ENCODE data around the gene FAM222A. TPM values are rescaled to one million over a fixed set of nuclear protein-coding genes. Genes with fewer than 3 reads are reported as not detected.
A peak's percentile ranks its signal among the peaks of the same experiment; 100 is the strongest.

Gene FAM222A
- total RNA-seq, 1 donor from 2014 or later, result 0.73 TPM

DNA sequence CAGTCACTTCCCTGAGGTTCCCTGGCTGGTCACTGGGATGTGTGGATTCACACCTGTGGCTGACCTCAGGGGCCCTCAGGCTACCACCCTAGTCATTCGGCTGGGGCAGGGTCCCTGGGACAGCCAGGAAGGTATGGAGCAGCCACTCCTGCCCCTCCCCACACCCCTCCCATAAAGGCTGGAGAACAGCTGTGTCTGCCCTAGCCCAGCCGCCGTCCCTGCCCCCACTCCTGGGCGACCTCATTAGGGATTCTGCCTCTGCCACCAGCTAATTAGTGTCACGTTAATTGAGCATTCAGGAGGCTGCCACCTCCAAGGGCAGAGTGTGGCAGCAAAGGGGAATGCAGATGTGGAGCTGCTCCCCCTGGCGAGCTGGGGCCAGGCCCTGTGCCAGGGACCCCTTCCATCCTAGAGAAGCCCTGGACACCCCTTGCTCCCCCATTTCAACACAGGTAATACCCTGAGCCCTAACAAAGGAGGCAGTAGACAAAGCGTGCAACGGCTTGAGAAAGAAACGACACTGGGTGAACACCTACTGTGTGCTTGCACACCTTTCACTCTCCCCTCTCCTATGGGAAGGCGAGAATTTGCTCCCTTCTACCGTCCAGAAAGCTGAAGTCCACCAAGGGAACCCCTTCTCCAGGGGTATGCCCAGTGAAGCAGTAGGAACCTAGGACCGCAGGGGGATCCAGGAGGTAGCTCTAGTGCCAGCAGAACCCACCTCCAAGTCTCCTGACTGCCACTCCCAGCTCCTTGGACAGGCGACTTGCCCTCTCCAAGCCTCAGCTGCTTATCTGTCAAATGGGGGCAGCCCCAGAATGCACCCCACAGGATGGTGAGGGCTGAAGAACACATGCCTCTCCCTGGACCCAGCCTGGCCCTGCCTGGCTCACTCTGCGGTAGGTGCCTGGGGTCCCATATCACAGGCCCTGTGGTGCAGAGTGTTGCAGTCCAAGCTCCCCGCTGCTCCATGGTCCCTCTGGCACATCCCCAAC, 45.1 kb downstream of the FAM222A start:
- no peak for DNase-seq (ENCODE audit: low spot score)

- DNase-seq (ENCODE audit: low spot score), result no peak
These were observed 46.0 kb downstream of the FAM222A start for GRCh38 chr12:109759595-109759994.

GRCh38 chr12:109760031-109760929, 46.7 kb downstream of the FAM222A start:
- no peak for DNase-seq (ENCODE audit: low spot score)

- no peak for DNase-seq (ENCODE audit: low spot score)
These were observed 47.6 kb downstream of the FAM222A start for GRCh38 chr12:109760930-109761921.

GRCh38 chr12:109762071-109762672, 48.5 kb downstream of the FAM222A start:
- DNase-seq (ENCODE audit: low spot score), result no peak

- no peak for DNase-seq (ENCODE audit: low spot score)
These were observed 49.1 kb downstream of the FAM222A start for GRCh38 chr12:109762673-109763191.

DNA sequence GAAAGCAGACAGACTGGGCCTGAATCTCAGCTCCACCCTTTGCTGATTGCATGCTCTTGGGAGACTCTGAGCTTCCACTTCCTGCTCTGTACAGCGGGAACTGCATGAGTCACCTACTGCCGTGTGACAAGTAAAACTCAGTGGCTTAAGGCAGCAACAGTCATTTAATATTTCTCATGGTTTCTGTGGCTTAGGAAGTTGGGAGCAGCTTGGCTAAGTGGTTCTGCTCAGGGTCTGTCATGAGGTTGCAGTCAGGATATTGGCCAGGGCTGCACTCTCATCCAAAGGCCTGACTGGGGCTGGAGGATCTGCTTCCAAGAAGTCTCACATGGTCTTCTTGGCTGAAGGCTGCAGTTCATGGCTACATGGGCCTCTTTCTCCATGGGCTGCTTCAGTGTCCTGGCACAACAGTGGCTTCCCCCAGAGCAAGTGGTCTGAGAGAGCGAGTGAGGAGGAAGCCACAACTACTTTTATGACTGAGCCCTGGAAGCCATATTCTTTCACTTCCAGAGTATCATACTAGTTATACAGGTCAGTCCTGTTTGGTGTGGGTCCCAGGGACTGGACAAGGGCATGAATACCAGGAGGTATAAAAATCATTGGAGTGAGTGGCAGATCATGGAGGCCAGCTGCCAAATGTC, 49.7 kb downstream of the FAM222A start:
- DNase-seq (ENCODE audit: low spot score), result peak; percentile 4

DNA sequence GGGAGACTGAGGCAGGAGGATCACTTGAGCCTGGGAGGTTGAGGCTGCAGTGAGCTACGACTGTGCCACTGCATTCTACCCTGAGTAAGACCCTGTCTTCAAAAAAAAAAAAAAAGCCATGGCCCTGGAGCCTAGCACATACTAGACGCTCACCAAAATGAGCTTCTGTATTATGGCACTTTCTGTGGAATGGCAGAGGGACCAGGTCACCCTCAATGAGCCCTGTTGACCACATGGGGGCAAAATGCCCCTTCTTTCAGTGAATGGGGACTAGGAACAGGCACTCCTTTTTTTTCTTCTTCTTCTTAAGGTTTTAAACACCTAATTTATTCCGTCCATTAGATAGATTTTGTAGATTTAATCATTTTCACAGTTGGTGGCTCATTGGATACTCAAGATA, 50.5 kb downstream of the FAM222A start:
- no peak for DNase-seq (ENCODE audit: low spot score)

DNA sequence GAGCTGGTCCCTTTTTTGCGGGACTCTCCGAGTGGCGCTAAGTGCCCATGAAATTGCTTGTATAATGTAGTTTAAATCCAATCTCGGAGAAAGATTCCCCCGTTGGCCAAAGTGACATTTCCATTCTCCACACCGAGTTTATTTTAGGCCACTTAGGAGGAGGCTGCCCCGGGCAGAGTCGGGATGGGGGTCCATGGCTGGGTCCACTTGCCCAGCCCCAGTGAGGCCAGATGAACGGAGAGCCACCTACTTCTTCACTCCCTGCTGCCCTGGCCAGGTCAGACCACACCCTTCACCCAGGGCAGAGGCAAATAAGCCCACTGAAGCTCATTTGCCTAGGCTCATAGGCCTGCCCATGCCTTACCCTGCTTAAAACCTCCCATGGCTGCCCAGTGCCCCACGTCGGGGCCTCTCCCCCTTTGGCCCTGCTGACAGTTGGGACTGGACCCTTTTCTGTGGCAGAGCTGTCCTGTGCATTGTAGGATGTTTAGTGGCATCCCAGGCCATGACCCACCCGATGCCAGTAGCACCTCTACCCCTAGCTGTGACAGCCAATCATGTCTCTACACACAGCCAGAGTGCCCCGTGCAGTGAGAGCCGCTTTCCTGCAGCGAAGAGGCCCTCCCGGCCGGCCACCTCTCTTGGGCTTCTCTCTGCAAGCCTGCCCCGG, 51.3 kb downstream of the FAM222A start:
- DNase-seq (ENCODE audit: low spot score), result no peak

DNA sequence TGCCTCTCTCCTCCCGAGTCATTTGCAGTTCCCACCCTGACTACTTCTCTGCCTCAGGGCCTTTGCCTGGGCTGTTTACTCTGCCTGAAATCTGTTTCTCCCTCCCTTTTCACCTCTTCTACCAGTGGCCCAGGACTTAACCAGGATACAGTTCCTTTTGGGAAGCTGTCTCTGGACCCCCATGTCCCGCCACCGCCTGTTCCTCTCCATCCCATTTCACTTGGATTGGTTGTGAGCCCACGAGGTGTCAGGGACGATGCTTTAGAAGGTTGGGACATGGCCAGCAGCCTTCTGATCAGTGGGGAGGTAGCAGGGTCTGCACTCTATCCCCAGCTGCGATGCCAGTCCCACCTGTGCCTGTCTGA, 51.8 kb downstream of the FAM222A start:
- no peak for DNase-seq (ENCODE audit: low spot score)

GRCh38 chr12:109766251-109766778, 52.7 kb downstream of the FAM222A start:
- no peak for DNase-seq (ENCODE audit: low spot score)

DNA sequence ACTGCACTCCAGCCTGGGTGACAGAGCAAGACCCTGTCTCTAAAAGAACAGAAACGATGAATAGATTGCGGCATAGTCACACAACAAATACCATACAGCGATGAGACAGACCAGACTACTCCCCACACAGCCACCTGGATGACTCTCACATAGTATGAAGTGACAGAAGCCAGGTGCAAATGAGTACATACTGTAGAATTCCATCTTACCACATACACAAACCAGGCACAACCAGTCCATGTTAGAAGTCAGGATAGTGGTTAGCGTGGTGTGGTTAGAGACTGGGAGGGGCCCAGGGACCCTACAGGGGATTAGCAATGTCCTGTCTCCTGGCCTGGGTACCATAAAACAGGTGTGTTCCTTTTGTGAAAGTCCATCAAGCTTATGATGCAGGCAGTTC, 53.8 kb downstream of the FAM222A start:
- DNase-seq (ENCODE audit: low spot score), result no peak

DNA sequence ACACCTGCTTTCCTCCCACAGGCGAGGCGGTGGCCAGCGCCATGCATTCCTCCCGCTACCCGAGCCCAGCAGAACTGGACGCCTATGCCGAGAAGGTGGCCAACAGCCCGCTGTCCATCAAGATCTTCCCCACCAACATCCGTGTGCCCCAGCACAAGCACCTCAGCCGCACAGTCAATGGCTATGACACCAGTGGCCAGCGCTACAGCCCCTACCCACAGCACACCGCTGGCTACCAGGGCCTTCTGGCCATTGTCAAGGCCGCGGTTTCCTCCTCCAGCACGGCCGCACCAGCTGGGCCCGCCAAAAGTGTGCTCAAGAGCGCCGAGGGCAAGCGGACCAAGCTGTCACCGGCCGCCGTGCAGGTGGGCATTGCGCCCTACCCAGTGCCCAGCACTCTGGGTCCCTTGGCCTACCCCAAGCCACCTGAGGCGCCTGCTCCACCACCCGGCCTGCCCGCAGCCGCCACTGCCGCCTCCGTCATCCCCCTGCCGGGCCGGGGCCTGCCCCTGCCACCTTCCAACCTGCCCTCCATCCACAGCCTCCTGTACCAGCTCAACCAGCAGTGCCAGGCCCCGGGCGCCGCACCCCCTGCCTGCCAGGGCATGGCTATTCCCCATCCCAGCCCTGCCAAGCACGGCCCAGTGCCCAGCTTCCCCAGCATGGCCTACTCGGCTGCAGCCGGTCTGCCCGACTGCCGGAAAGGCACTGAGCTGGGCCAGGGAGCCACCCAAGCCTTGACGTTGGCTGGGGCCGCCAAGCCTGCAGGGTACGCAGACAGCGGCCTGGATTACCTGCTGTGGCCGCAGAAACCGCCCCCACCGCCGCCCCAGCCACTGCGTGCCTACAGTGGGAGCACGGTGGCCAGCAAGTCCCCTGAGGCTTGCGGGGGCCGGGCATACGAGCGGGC, 54.6 kb downstream of the FAM222A start:
- no peak for DNase-seq (ENCODE audit: low spot score)

- no peak for DNase-seq (ENCODE audit: low spot score)
These were observed 55.5 kb downstream of the FAM222A start for GRCh38 chr12:109768901-109769670.

GRCh38 chr12:109770104-109770860, 56.7 kb downstream of the FAM222A start:
- DNase-seq (ENCODE audit: low spot score), result peak; percentile 35

GRCh38 chr12:109770861-109771670, 57.4 kb downstream of the FAM222A start:
- DNase-seq (ENCODE audit: low spot score), result peak; percentile 29
